WTC11 (cell line): Measurements from ENCODE around the gene CTDP1.

Experiments used
- CTCF ChIP-seq: fragments of 200-600 bp; IDR thresholded peaks from 2 replicates; pipeline ENCODE4 v1.8.0; 2022; ENCODE audit warnings: antibody characterized with exemption
- FOXJ3 ChIP-seq: sonication (generic); formaldehyde crosslinking; IDR thresholded peaks from 2 replicates; pipeline ENCODE4 v1.9.0; 2021; ENCODE audit warnings: missing genetic modification reagents, mild to moderate bottlenecking, borderline replicate concordance
- MAX ChIP-seq: sonication (generic); formaldehyde crosslinking; IDR thresholded peaks from 2 replicates; pipeline ENCODE4 v1.8.0; 2022; ENCODE audit warnings: mild to moderate bottlenecking, missing genetic modification reagents
- NR2C2 ChIP-seq: sonication (generic); formaldehyde crosslinking; IDR thresholded peaks from 2 replicates; pipeline ENCODE4 v1.8.0; 2022; ENCODE audit warnings: mild to moderate bottlenecking, missing genetic modification reagents
- SP1 ChIP-seq: sonication (generic); formaldehyde crosslinking; conservative IDR thresholded peaks from 2 replicates; pipeline ENCODE4 v1.8.1; 2022; ENCODE audit warnings: missing genetic modification reagents

GRCh38 chr18:79750980-79751571, 71.5 kb downstream of the CTDP1 start:
- TF ChIP-seq CTCF (no peak), SP1 (CRISPR knock-in tag) (no peak), NR2C2 (CRISPR knock-in tag) (no peak), FOXJ3 (CRISPR knock-in tag) (no peak), MAX (CRISPR knock-in tag) (no peak)
